SK-N-MC (cell line): ENCODE measurements around the gene SELP.

ENCODE experiments used
- EZH2 ChIP-seq: fragments of 200-600 bp; sonication (generic); IDR thresholded peaks from one replicate; pipeline ENCODE4 v1.6.1; 2017; ENCODE audit warnings: antibody characterized with exemption
- POLR2AphosphoS5 ChIP-seq: IDR thresholded peaks from 2 replicates; pipeline ENCODE4 v1.6.1; 2012; ENCODE audit warnings: mild to moderate bottlenecking, low read depth, low read length, borderline replicate concordance

- TF ChIP-seq POLR2AphosphoS5 (no peak), EZH2 (no peak)
Measured at GRCh38 chr1:169624122-169624521, 5.8 kb downstream of the SELP start.
